Liver (tissue), 9 donors: ENCODE measurements around the gene RBM42. TPM values are rescaled to one million over a fixed set of nuclear protein-coding genes. Genes with fewer than 3 reads are reported as not detected.

Experiments used
- DNase-seq: peaks from one replicate; pipeline ENCODE4 v3.0.0-alpha.2; 2017; ENCODE audit warnings: low spot score
- H3K27ac ChIP-seq, 2 donors: one replicate each; pipeline ENCODE4 v1.7.0; 2013; ENCODE audit warnings: inconsistent platforms in 2 of 2, low read length in 2 of 2, control low read depth in 1 of 2, low read depth in 1 of 2, mild to moderate bottlenecking in 1 of 2
- H3K27me3 ChIP-seq, 4 donors: one replicate each; pipeline versions ENCODE4 v1.6.1 to v1.7.0; 2013; ENCODE audit warnings: low read length in 3 of 4, inconsistent platforms in 1 of 4, mild to moderate bottlenecking in 1 of 4, moderate library complexity in 1 of 4; ENCODE audit not compliant: control insufficient read depth in 4 of 4, insufficient read depth in 4 of 4
- H3K36me3 ChIP-seq, 4 donors: one replicate each; pipeline versions ENCODE4 v1.6.1 to v1.7.0; 2013; ENCODE audit warnings: low read length in 3 of 4, mild to moderate bottlenecking in 3 of 4, low read depth in 1 of 4, moderate library complexity in 1 of 4; ENCODE audit not compliant: control insufficient read depth in 4 of 4, insufficient read depth in 3 of 4
- H3K4me1 ChIP-seq, 4 donors: one replicate each; pipeline versions ENCODE4 v1.6.1 to v1.7.0; 2013; ENCODE audit warnings: low read length in 3 of 4, mild to moderate bottlenecking in 3 of 4, moderate library complexity in 1 of 4; ENCODE audit not compliant: control insufficient read depth in 4 of 4, insufficient read depth in 4 of 4
- H3K4me3 ChIP-seq, 3 donors: one replicate each; pipeline versions ENCODE4 v1.6.1 to v1.7.0; 2013; ENCODE audit warnings: low read length in 3 of 3, control low read depth in 1 of 3, low read depth in 1 of 3, mild to moderate bottlenecking in 1 of 3
- H3K9ac ChIP-seq, 2 donors: one replicate each; pipeline ENCODE4 v1.7.0; 2013; ENCODE audit warnings: low read length in 2 of 2, mild to moderate bottlenecking in 2 of 2, moderate library complexity in 2 of 2, control low read depth in 1 of 2, low read depth in 1 of 2
- H3K9me3 ChIP-seq, 4 donors: one replicate each; pipeline versions ENCODE4 v1.6.1 to v1.7.0; 2013; ENCODE audit warnings: low read length in 3 of 4; ENCODE audit not compliant: control insufficient read depth in 4 of 4
- ATF3 ChIP-seq: IDR thresholded peaks from 2 replicates; pipeline ENCODE4 v1.6.1; 2016; ENCODE audit warnings: antibody characterized with exemption
- CTCF ChIP-seq: fragments of 150-350 bp; IDR thresholded peaks from 2 replicates; pipeline ENCODE4 v1.5.1; 2017; ENCODE audit warnings: improper control_type of control experiment, low read depth, low read length; ENCODE audit not compliant: missing input control
- EGR1 ChIP-seq, 2 donors: IDR thresholded peaks; 2 replicates each; pipeline ENCODE4 v1.6.1; 2016 to 2018; ENCODE audit warnings: antibody characterized with exemption in 2 of 2, low read depth in 2 of 2
- FOXA1 ChIP-seq: IDR thresholded peaks from 2 replicates; pipeline ENCODE4 v1.6.1; 2016; ENCODE audit warnings: antibody characterized with exemption
- FOXA2 ChIP-seq: IDR thresholded peaks from 2 replicates; pipeline ENCODE4 v1.6.1; 2016; ENCODE audit warnings: antibody characterized with exemption
- GABPA ChIP-seq, 2 donors: IDR thresholded peaks in 1 of 2; conservative IDR thresholded peaks in 1 of 2; 2 replicates each; pipeline ENCODE4 v1.6.1; 2016; ENCODE audit warnings: antibody characterized with exemption in 2 of 2, mild to moderate bottlenecking in 1 of 2, moderate library complexity in 1 of 2
- HNF4A ChIP-seq, 2 donors: conservative IDR thresholded peaks; 2 replicates each; pipeline ENCODE4 v1.6.1; 2016; ENCODE audit warnings: antibody characterized with exemption in 2 of 2, mild to moderate bottlenecking in 2 of 2
- HNF4G ChIP-seq: IDR thresholded peaks from 2 replicates; pipeline ENCODE4 v1.6.1; 2016; ENCODE audit warnings: antibody characterized with exemption
- JUND ChIP-seq, 2 donors: IDR thresholded peaks; 2 replicates each; pipeline ENCODE4 v1.6.1; 2016; ENCODE audit warnings: antibody characterized with exemption in 2 of 2
- MAX ChIP-seq: IDR thresholded peaks from 2 replicates; pipeline ENCODE4 v1.6.1; 2016; ENCODE audit warnings: antibody characterized with exemption
- NR2F2 ChIP-seq: IDR thresholded peaks from 2 replicates; pipeline ENCODE4 v1.6.1; 2016; ENCODE audit warnings: antibody characterized with exemption
- RAD21 ChIP-seq, 2 donors: IDR thresholded peaks; 2 replicates each; pipeline ENCODE4 v1.6.1; 2016; ENCODE audit warnings: antibody characterized with exemption in 2 of 2, mild to moderate bottlenecking in 2 of 2
- REST ChIP-seq: IDR thresholded peaks from 2 replicates; pipeline ENCODE4 v1.6.1; 2016; ENCODE audit warnings: antibody characterized with exemption, mild to moderate bottlenecking
- RXRA ChIP-seq, 2 donors: IDR thresholded peaks; 2 replicates each; pipeline ENCODE4 v1.6.1; 2017 to 2018; ENCODE audit warnings: antibody characterized with exemption in 2 of 2, mild to moderate bottlenecking in 1 of 2
- SP1 ChIP-seq: IDR thresholded peaks from 2 replicates; pipeline ENCODE4 v1.6.1; 2018; ENCODE audit warnings: antibody characterized with exemption, mild to moderate bottlenecking
- TAF1 ChIP-seq: conservative IDR thresholded peaks from 2 replicates; pipeline ENCODE4 v1.6.1; 2016; ENCODE audit warnings: antibody characterized with exemption, mild to moderate bottlenecking
- YY1 ChIP-seq: IDR thresholded peaks from 2 replicates; pipeline ENCODE4 v1.6.1; 2016; ENCODE audit warnings: antibody characterized with exemption, mild to moderate bottlenecking
- ZBTB33 ChIP-seq: IDR thresholded peaks from 2 replicates; pipeline ENCODE4 v1.6.1; 2016; ENCODE audit warnings: antibody characterized with exemption
- WGBS: extraction: QIAGEN DNeasy Blood & Tissue Kit; methylation state at CpG from one replicate; pipeline ENCODE4 v1.1.7; 2013; 5-methylcytosine and 5-hydroxymethylcytosine counted together
- polyA plus RNA-seq, 2 donors: library from polyadenylated mRNA; stranded (reverse) in 1 of 2; unstranded in 1 of 2; fragments of 200-250 nt in 1 of 2; fragments of >200 nt in 1 of 2; fragmentation: Nextera tagmentation in 1 of 2; extraction: Ambion mirVana in 1 of 2; gene quantifications; one replicate each; pipeline versions ENCODE4 v1.2.1 to v1.2.3, GENCODE V29; 2013 to 2015
- total RNA-seq, 2 donors: library from RNA; depleted of rRNA; stranded (reverse); fragments of >200 nt; gene quantifications; one replicate each; pipeline ENCODE4 v1.2.3, GENCODE V29; 2014
- donor health status: healthy.
- donor health status: healthy.
- donor health status: healthy.
- donor health status: healthy.
- donor health status: healthy.

Gene RBM42
- total and polyA plus RNA-seq, 4 donors, result 17.8 to 34.7 (median 20.1) TPM

- Histone ChIP-seq H3K9me3 (no peaks in the 10 kb centered on the region), H3K4me3 (no peak overlapping the region), H3K27me3 (no peaks in the 10 kb centered on the region), H3K4me1 (no peaks in the 10 kb centered on the region), H3K27ac (no peak overlapping the region), H3K9ac (no peak overlapping the region), H3K36me3 (peaks cover 14 to 43% (median 27%) of the 10 kb centered on the region in 4 donors)
- no peak for TF ChIP-seq CTCF
- no peak for TF ChIP-seq MAX
- TF ChIP-seq FOXA1, result no peak
- TF ChIP-seq FOXA2, result no peak
- no peak for TF ChIP-seq ZBTB33
- no peak for TF ChIP-seq YY1
- TF ChIP-seq HNF4G, result no peak
- TF ChIP-seq EGR1 (IDR thresholded peaks at IDR 0.05; ENCODE audit: low read depth in 2 of 2), result no peak
- no peak for TF ChIP-seq RAD21 (IDR thresholded peaks at IDR 0.05)
- no peak for TF ChIP-seq RXRA (IDR thresholded peaks at IDR 0.05)
- no peak for TF ChIP-seq NR2F2
- no peak for TF ChIP-seq TAF1
- no peak for TF ChIP-seq SP1
- no peak for TF ChIP-seq GABPA (IDR thresholded peaks at IDR 0.05 in 1 of 2, conservative IDR thresholded peaks at IDR 0.05 in 1 of 2)
- TF ChIP-seq JUND (IDR thresholded peaks at IDR 0.05), result no peak
- no peak for TF ChIP-seq ATF3
- TF ChIP-seq HNF4A (conservative IDR thresholded peaks at IDR 0.05), result no peak
- TF ChIP-seq REST, result no peak
- 95% methylated on average over 25 of the region's 25 CpGs for WGBS
- no peak for DNase-seq
These were observed 8.3 kb downstream of the RBM42 start for GRCh38 chr19:35637165-35637564.

- H3K9me3 ChIP-seq, result no peaks in the 10 kb centered on the region
- no peak overlapping the region for H3K9ac ChIP-seq
- peaks cover 0 to 10% (median 3%) of the 10 kb centered on the region in 4 donors for H3K4me1 ChIP-seq
- 77% methylated on average over 6 of the region's 6 CpGs for WGBS
- H3K27me3 ChIP-seq, result no peaks in the 10 kb centered on the region
- peaks cover 6 to 22% (median 14%) of the 10 kb centered on the region in 4 donors for H3K36me3 ChIP-seq
- no peak overlapping the region for H3K27ac ChIP-seq
- no peak for DNase-seq
- TF ChIP-seq TAF1 (no peak), SP1 (no peak)
- H3K4me3 ChIP-seq, result no peak overlapping the region
These were observed 10.4 kb downstream of the RBM42 start for GRCh38 chr19:35639321-35639639.
